GM23248 (cell line): ENCODE data around the gene C11orf91. TPM values are rescaled to one million over a fixed set of nuclear protein-coding genes. Genes with fewer than 3 reads are reported as not detected.

Source experiments
- DNase-seq: peaks from one replicate; pipeline ENCODE4 v3.0.0-alpha.2; 2015
- H2AFZ ChIP-seq: fragments of 200-600 bp; sonication (generic); 2 replicates; pipeline ENCODE4 v1.6.1; 2016; ENCODE audit warnings: antibody characterized with exemption
- H3F3A ChIP-seq: fragments of 200-600 bp; sonication (generic); 2 replicates; pipeline ENCODE4 v1.6.1; 2016; ENCODE audit warnings: mild to moderate bottlenecking, antibody characterized with exemption, mixed run types; ENCODE audit not compliant: insufficient read depth
- H3K27ac ChIP-seq: fragments of 200-600 bp; sonication (generic); 2 replicates; pipeline ENCODE4 v1.5.1; 2016; ENCODE audit warnings: mild to moderate bottlenecking
- H3K27me3 ChIP-seq: fragments of 200-600 bp; sonication (generic); replicated peaks from 2 replicates; pipeline ENCODE4 v1.6.1; 2016; ENCODE audit warnings: mild to moderate bottlenecking; ENCODE audit not compliant: insufficient read depth
- H3K36me3 ChIP-seq: fragments of 200-600 bp; sonication (generic); 2 replicates; pipeline ENCODE4 v1.6.1; 2016; ENCODE audit warnings: low read depth, mild to moderate bottlenecking
- H3K4me1 ChIP-seq: fragments of 200-600 bp; sonication (generic); 2 replicates; pipeline ENCODE4 v1.6.1; 2016; ENCODE audit warnings: mild to moderate bottlenecking; ENCODE audit not compliant: insufficient read depth
- H3K4me2 ChIP-seq: fragments of 200-600 bp; sonication (generic); one replicate; pipeline ENCODE4 v1.6.1; 2016; ENCODE audit warnings: mild to moderate bottlenecking; ENCODE audit not compliant: unreplicated experiment
- H3K4me3 ChIP-seq: fragments of 200-600 bp; sonication (generic); 2 replicates; pipeline ENCODE4 v1.5.1; 2016; ENCODE audit warnings: mild to moderate bottlenecking
- H3K79me2 ChIP-seq: fragments of 200-600 bp; sonication (generic); 2 replicates; pipeline ENCODE4 v1.6.1; 2016; ENCODE audit warnings: mild to moderate bottlenecking; ENCODE audit not compliant: insufficient read depth
- H3K9ac ChIP-seq: fragments of 200-600 bp; sonication (generic); 2 replicates; pipeline ENCODE4 v1.6.1; 2016; ENCODE audit warnings: mild to moderate bottlenecking
- H3K9me2 ChIP-seq: fragments of 200-600 bp; sonication (generic); 2 replicates; pipeline ENCODE4 v1.6.1; 2016; ENCODE audit warnings: mixed run types, mild to moderate bottlenecking, moderate library complexity; ENCODE audit not compliant: insufficient read depth
- H3K9me3 ChIP-seq: fragments of 200-600 bp; sonication (generic); one replicate; pipeline ENCODE4 v1.6.1; 2017; ENCODE audit warnings: low read depth
- H4K20me1 ChIP-seq: fragments of 200-600 bp; sonication (generic); 2 replicates; pipeline ENCODE4 v1.6.0; 2016; ENCODE audit not compliant: insufficient read depth
- EZH2 ChIP-seq: fragments of 200-600 bp; sonication (generic); IDR thresholded peaks from 2 replicates; pipeline ENCODE4 v1.6.1; 2018; ENCODE audit warnings: antibody characterized with exemption, mild to moderate bottlenecking; ENCODE audit not compliant: insufficient read depth, poor library complexity, severe bottlenecking
- EZH2phosphoT487 ChIP-seq: fragments of 200-600 bp; sonication (generic); IDR thresholded peaks from 2 replicates; pipeline ENCODE4 v1.6.1; 2018; ENCODE audit warnings: antibody characterized with exemption, moderate library complexity, mild to moderate bottlenecking, low read depth; ENCODE audit not compliant: insufficient read depth
- WGBS, 2 experiments: methylation state at CpG; one replicate each; pipeline ENCODE4 v1.1.6; 2015 to 2017; ENCODE audit warnings: low lambda C conversion rate in 2 of 2, low coverage in 1 of 2; ENCODE audit errors: missing lambda C conversion rate in 2 of 2; 5-methylcytosine and 5-hydroxymethylcytosine counted together
- in situ Hi-C: fragments of 300-500 bp; cut with MboI; formaldehyde crosslinking; loops from 2 replicates; pipeline ENCODE4 v1.15.0; 2020
- polyA plus RNA-seq: library from polyadenylated mRNA; unstranded; fragments of >200 nt; fragmentation: Nextera tagmentation; extraction: Ambion mirVana; gene quantifications from 2 replicates; pipeline ENCODE4 v1.2.1, GENCODE V29; 2016
- total RNA-seq: library from RNA; depleted of rRNA; stranded (reverse); fragments of >200 nt; shearing (Covaris generic); gene quantifications from 2 replicates; pipeline ENCODE4 v1.2.3, GENCODE V29; 2014

The C11orf91 gene
- total and polyA plus RNA-seq, 2 experiments from 2014 or later: not detected

DNA sequence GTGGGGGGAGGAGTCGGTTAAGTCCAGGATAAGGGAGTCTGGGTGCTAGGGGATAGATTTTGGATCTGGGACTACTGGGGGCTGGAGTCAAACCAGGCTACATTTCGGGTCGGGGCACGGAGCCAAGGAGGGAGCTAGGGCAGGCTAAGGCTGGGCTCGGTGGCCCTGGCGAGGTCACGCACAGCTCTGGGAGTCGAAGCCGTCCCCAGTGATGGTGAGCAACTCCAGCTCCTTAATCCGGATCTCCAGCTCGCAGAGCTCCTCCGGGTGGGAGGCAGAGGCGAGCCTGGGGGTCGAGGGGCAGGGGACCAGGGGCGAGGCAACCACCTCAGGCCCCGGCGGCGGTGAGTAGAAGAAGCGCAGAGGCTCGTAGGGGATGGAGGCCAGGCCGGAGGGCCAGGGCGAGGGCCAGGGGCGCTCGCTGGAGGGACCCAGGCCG is 544 bp downstream of the C11orf91 start:
- Histone ChIP-seq H3K79me2 (0 out of 2 replicates have a peak, but pooled peaks cover 7% of the 10 kb centered on the region), H3K4me2 (peak overlapping the region; percentile 80), H3K9me2 (no peaks in the 10 kb centered on the region), H3K9me3 (no peaks in the 10 kb centered on the region), H3K27me3 (no peaks in the 10 kb centered on the region), H3K4me3 (peak overlapping the region; percentile 65), H3K9ac (peak overlapping the region; percentile 81), H2AFZ (peak overlapping the region; percentile 31; the same call in 1 of the 2 replicates), H3K27ac (peak overlapping the region; percentile 94), H3K4me1 (peaks cover 49% of the 10 kb centered on the region), H3F3A (peaks cover 42% of the 10 kb centered on the region), H3K36me3 (peaks cover 4% of the 10 kb centered on the region), H4K20me1 (no peaks in the 10 kb centered on the region)
- peak; percentile 51 for DNase-seq
- in situ Hi-C loops: no loop called here
- 17 to 20% methylated on average over 18 to 19 of the region's 25 CpGs for whole genome bisulfite sequencing, 2 experiments
- no peak for TF ChIP-seq EZH2
- no peak for TF ChIP-seq EZH2phosphoT487

GRCh38 chr11:33699515-33700062 is 1.0 kb downstream of the C11orf91 start:
- 70 to 82% methylated on average over 11 to 12 of the region's 12 CpGs for WGBS, 2 experiments
- H3K4me2 ChIP-seq: peak overlapping the region; percentile 80
- H3K27ac ChIP-seq: peak overlapping the region; percentile 94
- in situ Hi-C loops: no loop called here
- no peaks in the 10 kb centered on the region for H3K27me3 ChIP-seq
- no peaks in the 10 kb centered on the region for H3K9me3 ChIP-seq
- no peaks in the 10 kb centered on the region for H3K9me2 ChIP-seq
- H4K20me1 ChIP-seq: no peaks in the 10 kb centered on the region
- 0 out of 2 replicates have a peak overlapping the region, but pooled peaks have one; percentile 31 for H2AFZ ChIP-seq
- H3F3A ChIP-seq: peaks cover 37% of the 10 kb centered on the region
- TF ChIP-seq EZH2phosphoT487: no peak
- TF ChIP-seq EZH2: no peak
- peak overlapping the region; percentile 65; the same call in 1 of the 2 replicates for H3K4me3 ChIP-seq
- H3K4me1 ChIP-seq: peaks cover 49% of the 10 kb centered on the region
- 0 out of 2 replicates have a peak, but pooled peaks cover 6% of the 10 kb centered on the region for H3K79me2 ChIP-seq
- DNase-seq: no peak
- no peaks in the 10 kb centered on the region; the same call in 1 of the 2 replicates for H3K36me3 ChIP-seq
- peak overlapping the region; percentile 81 for H3K9ac ChIP-seq

- Histone ChIP-seq H3K9me3 (no peaks in the 10 kb centered on the region), H3K9ac (no peak overlapping the region), H3F3A (peaks cover 37% of the 10 kb centered on the region), H2AFZ (no peak overlapping the region), H3K9me2 (no peaks in the 10 kb centered on the region), H3K79me2 (no peaks in the 10 kb centered on the region), H3K4me3 (no peak overlapping the region), H3K27ac (no peak overlapping the region), H3K36me3 (no peaks in the 10 kb centered on the region), H3K4me2 (no peak overlapping the region), H3K27me3 (no peaks in the 10 kb centered on the region), H4K20me1 (no peaks in the 10 kb centered on the region), H3K4me1 (peaks cover 44% of the 10 kb centered on the region)
- no peak for TF ChIP-seq EZH2phosphoT487
- TF ChIP-seq EZH2: no peak
- in situ Hi-C loops: no loop called here
- 90 to 91% methylated on average over 5 of the region's 5 CpGs for WGBS, 2 experiments
- DNase-seq: no peak
These were observed 1.7 kb downstream of the C11orf91 start for GRCh38 chr11:33698921-33699320.

- Histone ChIP-seq H3K79me2 (no peaks in the 10 kb centered on the region), H3K9ac (no peak overlapping the region), H3K4me1 (peaks cover 44% of the 10 kb centered on the region), H3K4me3 (no peak overlapping the region), H3K27me3 (no peaks in the 10 kb centered on the region), H3K36me3 (no peaks in the 10 kb centered on the region), H3K4me2 (no peak overlapping the region), H3K9me2 (no peaks in the 10 kb centered on the region), H3K9me3 (no peaks in the 10 kb centered on the region), H3F3A (peaks cover 37% of the 10 kb centered on the region), H2AFZ (no peak overlapping the region), H4K20me1 (no peaks in the 10 kb centered on the region), H3K27ac (no peak overlapping the region)
- 73 to 86% methylated on average over 3 of the region's 3 CpGs for WGBS, 2 experiments
- TF ChIP-seq EZH2phosphoT487 (no peak), EZH2 (no peak)
- in situ Hi-C loops: no loop called here
- no peak for DNase-seq
These were observed 2.6 kb downstream of the C11orf91 start for GRCh38 chr11:33697997-33698396.
